UCSD-AML1 (cell line): ENCODE measurements around the gene PHLPP1.

Experiments
- DNase-seq: peaks from one replicate; lab custom pipeline; 2025; ENCODE audit not compliant: unreplicated experiment; lab: John Stamatoyannopoulos, UW

The PHLPP1 gene

GRCh38 chr18:62999392-62999791 is 284.1 kb downstream of the PHLPP1 start:
- DNase-seq = no peak

DNA sequence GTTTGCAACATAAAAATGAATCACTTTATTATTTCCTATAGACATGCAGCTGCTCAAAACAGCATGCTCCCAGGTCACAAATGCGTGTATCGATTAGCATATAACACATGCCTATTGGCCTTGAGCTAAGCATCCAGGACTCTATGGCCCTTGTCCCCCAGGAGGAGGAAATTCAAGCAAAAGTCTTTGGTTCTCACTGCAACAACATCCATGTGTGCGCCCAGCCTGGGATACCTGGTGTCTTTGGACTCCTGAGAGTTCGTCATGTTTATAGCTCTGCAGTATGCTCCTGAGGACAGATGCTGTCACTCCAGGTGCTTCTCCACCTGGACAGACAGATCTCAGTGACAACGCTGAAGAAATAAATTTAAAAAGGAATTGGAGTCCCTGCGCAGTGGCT is 284.6 kb downstream of the PHLPP1 start:
- DNase-seq = no peak

DNA sequence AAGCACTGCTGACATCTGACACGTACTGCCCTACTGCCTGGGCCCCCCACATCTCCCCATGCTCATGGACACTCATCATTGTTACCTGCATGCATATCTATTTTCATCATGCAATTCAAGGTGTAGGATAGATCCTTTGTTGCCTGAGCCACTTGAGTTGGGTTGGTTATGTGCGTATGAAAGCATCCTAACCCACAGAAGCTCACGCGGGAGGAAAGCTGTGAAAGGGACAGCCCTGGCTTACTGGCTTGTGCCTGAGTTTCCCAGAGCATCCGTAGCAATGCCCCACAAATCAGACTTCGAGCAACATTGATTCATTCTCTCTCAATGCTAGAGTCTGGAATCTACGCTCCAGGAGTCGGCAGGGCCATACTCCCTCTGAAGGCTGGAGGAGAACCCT is 285.5 kb downstream of the PHLPP1 start:
- no peak for DNase-seq

- no peak for DNase-seq
These were observed 286.5 kb downstream of the PHLPP1 start for GRCh38 chr18:63001861-63002260.

DNA sequence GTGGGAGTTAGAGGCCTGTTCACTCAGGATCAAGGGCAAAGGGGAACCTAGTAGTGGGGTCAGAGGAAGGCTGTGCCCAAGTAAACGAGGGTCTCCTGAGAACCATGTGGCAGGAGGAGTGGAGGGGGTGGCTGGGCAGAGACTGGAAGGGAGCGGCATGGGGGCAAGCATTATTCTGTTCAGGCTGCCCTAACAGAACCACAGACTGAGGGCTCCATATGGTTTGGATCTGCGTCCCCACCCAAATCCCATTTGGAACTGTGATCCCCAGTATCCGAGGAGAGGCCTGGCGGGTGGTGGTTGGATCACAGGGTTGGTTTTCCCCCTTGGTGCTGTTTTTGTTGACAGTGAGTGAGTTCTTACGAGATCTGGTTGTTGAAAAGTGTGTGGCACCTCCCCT is 287.0 kb downstream of the PHLPP1 start:
- no peak for DNase-seq

DNA sequence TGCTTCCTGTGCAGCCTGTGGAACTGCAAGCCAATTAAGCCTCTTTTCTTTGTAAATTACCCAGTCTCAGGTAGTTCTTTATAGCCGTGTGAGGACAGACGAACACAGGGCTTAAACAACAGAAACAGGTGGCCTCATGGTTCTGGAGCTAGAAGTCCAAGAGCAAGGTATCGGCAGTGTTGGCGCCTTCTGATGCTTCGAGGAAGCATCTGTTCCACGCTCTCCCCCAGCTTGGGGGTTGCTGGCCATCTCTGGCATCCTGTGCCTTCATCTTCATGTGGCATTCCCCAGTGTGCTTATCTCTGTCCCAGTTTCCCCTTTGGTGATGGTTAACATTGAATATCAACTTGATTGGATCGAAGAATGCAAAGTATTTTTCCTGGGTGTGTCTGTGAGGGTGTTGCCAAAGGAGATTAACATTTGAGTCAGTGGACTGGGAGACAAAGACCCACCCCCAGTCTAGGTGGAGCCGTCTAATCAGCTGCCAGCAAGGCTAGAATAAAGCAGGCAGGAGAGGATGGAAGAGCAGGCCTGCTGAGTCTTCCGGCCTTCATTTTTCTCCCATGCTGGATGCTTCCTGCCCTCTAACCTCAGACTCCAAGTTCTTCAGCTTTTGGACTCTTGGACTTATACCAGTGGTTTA is 287.6 kb downstream of the PHLPP1 start:
- no peak for DNase-seq

DNA sequence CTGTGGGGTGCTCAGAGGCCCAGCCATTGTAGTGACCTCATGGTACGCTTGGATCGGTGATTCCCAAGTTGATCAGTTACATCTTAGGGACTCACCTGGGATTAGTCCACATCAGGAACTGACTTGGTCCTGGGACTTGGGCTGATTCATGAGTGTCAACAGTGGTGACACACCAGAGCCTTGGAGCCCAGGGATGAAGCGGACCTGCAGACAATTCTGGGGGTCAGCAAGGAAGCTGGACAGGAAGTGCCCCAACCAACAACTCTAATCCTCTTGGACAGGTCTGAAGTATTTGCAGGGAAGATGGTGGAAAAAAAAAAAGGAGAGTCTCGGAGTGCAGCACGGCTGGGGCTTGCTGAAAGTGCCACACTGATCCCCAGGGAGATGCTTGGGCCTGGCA is 288.6 kb downstream of the PHLPP1 start:
- no peak for DNase-seq

GRCh38 chr18:63004466-63005089 is 289.2 kb downstream of the PHLPP1 start:
- DNase-seq = no peak

DNA sequence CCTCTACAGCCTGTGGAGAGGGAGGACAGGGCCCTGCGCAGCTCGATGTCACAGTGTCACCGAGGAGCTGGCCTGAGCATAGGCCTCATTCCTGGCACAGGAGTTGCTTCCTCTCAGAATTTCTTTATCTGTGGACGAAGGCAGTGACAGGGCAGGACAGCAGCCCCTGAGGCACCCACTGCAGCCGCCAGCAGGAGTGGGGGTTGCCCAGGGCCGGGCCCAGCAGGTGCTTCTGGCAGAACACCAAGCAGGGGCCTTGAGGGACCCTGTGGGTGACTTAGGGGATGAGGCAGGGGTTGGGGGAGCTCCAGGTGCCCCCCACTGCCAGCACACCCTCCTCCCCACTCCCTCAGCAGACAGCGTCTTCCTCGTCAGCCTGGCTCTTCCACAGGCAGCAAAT is 290.0 kb downstream of the PHLPP1 start:
- no peak for DNase-seq

DNA sequence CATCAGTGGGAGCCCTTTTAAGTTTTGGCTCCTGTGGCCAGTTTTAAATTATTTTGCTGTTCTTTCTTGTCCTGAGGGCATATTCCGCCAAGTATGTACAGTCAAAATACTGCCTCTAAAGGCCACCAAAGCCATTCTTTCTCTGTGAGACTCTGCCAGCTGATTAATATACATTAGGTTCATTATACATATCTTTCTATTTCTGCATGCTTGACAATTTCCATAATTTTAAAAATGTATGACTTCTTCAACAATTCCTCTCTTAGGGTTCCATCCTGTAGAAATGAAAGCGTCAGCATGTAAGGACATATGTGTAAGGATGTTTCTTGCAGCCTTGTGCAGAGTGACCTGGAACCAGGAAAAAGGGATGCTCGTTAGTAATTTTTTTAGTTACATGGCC is 291.9 kb downstream of the PHLPP1 start:
- no peak for DNase-seq

DNA sequence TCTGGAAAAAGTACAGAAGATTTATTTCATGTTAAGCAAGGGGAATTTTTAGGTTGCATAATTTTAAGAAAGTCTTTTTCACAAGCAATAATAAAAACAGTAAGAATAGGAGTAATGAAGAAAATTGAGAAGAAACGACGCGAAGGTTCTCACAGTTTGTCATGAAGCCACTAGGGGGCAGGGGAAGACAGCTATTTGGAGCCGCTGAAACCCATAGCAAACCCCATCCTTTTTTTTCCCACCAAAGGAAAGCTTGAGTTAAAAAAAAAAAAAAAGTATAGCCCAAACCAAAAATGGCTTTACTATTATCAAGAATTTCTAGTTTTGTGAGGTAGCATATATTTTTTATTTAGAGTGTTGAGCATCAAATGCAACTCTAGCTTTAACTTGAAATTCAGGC is 300.9 kb downstream of the PHLPP1 start:
- DNase-seq = no peak

DNA sequence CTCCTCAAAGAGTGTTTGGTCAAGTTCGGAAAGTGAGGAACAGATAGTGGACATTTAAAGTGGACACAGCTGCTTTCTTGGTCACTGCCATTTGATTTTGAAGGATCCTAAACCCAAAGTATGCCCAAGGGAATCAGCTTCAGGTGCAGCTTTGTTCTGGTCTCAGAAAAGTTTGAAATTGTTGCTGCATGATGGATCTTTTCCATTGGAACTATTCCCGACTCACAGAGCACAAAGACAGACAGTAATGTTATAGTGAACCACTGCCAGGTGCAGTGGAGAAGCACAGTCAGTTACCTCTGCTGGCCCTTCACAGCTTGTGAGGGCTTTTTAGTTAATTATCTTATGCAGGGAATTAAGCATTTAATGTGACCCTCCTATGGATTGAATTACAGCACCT is 301.7 kb downstream of the PHLPP1 start:
- DNase-seq = no peak

DNA sequence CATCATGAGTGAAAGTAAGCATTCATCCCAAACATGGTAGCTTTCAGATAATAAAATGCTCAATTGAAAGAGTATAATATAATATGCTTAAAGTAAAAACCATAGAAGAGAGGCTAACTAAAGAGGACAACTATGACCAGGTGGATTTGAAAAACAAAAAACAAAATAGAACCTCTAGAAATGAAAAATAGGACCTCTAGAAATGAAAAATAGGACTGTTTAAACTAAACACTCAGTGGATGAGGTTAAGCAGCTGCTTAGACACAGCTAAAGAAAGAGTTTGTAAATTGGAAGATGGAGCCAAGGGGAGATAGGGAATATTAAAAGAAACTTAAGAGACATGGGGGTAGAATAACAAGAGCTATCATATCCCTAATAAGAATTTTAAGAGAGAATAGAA is 302.6 kb downstream of the PHLPP1 start:
- DNase-seq = no peak

GRCh38 chr18:63022429-63023022 is 307.2 kb downstream of the PHLPP1 start:
- no peak for DNase-seq

- no peak for DNase-seq
These were observed 310.1 kb downstream of the PHLPP1 start for GRCh38 chr18:63025251-63026090.

DNA sequence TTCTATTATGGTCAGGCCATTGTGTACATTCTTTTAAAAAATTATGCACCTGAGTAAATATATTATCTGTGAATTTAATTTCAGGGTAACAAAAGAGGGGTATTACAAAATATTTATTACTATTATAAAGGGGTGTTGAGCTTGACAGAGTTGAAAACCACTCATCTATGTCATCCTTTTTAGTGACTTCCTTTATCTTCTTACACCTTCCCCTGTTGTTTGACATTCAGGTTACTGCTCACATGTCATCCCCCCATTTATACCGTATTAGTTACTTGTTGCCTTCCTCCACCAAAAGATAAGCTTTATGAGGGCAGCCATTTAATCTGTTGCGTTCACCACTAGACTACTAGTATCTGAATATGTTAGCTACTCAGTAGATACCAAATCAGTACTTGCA is 313.0 kb downstream of the PHLPP1 start:
- DNase-seq = no peak
